HTR-8/SVneo (cell line): ENCODE measurements around the gene B3GNT7.
"Not testable (repeated sequence)": the region's sequence is repeated elsewhere in the genome, so short reads cannot be mapped to it uniquely, and the experiment has no call there.

Source experiments
- DNase-seq: peaks from one replicate; pipeline ENCODE4 v3.0.0; 2011; ENCODE audit warnings: low spot score, mixed read lengths; ENCODE audit not compliant: insufficient read length
- FAIRE-seq: peaks from 2 replicates; lab custom pipeline; 2011; peaks lifted over from hg19 to GRCh38; lab: Jason Lieb, UNC

Gene B3GNT7

GRCh38 chr2:231395188-231396057, at the start of gene B3GNT7:
B3GNT7 (plus strand) TSS chr2:231395710; CDS start chr2:231395804, 94 bp downstream.
- FAIRE-seq (no peak), DNase-seq (no peak)

GRCh38 chr2:231347081-231347480, 48.4 kb upstream of the B3GNT7 start:
- FAIRE-seq (no peak), DNase-seq (no peak)

GRCh38 chr2:231347638-231348037, 47.9 kb upstream of the B3GNT7 start:
- FAIRE-seq: no peak
- DNase-seq: no peak

GRCh38 chr2:231348173-231348572, 47.3 kb upstream of the B3GNT7 start:
- DNase-seq: no peak
- FAIRE-seq: no peak

GRCh38 chr2:231348704-231349373, 46.7 kb upstream of the B3GNT7 start:
- FAIRE-seq: peak; percentile 16

GRCh38 chr2:231349374-231349735, 46.2 kb upstream of the B3GNT7 start:
- FAIRE-seq: not testable (repeated sequence)

More at GRCh38 chr2:231348704-231349373, 46.7 kb upstream of the B3GNT7 start:
- no peak for DNase-seq

DNA sequence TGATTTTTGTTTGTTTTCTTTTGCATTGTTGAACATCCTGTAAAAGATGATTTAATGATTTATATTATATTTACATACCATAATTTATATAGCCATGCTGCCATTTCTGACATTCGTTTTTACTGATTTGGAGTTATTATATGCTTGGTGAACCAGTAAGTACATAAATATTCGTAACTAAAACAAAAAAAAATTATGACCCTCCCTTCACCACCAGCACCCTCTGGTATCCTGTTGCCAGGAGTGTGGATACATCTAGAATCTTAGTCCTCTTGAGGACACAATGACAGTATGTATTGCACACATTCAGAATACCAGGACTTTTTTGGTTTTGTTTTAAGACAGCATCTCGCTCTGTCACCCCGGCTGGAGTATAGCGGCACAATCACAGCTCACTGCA, 43.9 kb upstream of the B3GNT7 start:
- DNase-seq: no peak
- FAIRE-seq: no peak

More at GRCh38 chr2:231349374-231349735, 46.2 kb upstream of the B3GNT7 start:
- not testable (repeated sequence) for DNase-seq

- no peak for DNase-seq
- FAIRE-seq: no peak
These were observed 42.0 kb upstream of the B3GNT7 start for GRCh38 chr2:231353469-231353868.

GRCh38 chr2:231355508-231356465, 39.7 kb upstream of the B3GNT7 start:
- FAIRE-seq (no peak), DNase-seq (no peak)

GRCh38 chr2:231356466-231356844, 39.1 kb upstream of the B3GNT7 start:
- DNase-seq: no peak
- no peak for FAIRE-seq

- FAIRE-seq (no peak), DNase-seq (no peak)
These were observed 38.5 kb upstream of the B3GNT7 start for GRCh38 chr2:231357048-231357447.

DNA sequence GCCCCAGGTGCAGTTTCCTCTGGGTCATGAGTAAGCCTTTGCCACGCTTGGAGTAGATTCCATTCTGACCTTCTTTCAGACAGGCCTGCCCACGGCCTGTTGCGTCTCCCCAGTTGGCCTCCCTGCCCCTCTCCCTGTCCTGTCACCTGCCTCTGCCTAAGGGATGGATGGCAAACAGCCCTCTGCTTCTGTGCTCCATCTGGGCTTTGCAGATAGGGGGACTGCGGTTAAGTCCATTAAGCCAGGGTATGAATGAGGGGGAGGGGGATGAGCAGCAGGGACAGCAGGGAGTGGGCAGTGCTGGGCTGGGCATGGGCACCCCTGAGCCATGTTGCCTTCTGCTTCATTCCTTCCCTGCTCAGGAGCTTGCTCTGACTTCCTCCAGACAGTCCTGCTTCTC, 37.6 kb upstream of the B3GNT7 start:
- DNase-seq (no peak), FAIRE-seq (no peak)

- no peak for FAIRE-seq
- DNase-seq: no peak
These were observed 36.1 kb upstream of the B3GNT7 start for GRCh38 chr2:231359441-231359840.

DNA sequence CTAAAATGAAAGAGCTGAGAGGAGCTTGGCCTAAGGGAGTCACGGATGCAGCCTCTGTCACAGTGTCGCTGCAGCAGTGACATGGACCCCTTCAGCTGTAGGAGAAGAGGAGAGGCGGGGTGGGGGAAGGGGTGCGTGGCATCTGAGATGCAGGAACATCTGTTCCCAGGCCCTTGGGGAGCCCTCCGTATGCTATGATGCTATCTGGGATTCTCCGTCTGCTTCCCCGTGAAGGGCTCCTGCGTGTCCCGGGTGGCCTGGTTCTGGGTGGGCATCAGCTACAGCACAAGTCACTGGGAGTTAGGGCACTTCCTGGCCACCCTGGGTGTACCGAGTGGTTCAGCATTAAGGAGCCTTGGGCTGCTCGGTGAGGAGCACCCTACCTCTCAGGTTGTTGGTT, 35.6 kb upstream of the B3GNT7 start:
- FAIRE-seq (no peak), DNase-seq (no peak)

DNA sequence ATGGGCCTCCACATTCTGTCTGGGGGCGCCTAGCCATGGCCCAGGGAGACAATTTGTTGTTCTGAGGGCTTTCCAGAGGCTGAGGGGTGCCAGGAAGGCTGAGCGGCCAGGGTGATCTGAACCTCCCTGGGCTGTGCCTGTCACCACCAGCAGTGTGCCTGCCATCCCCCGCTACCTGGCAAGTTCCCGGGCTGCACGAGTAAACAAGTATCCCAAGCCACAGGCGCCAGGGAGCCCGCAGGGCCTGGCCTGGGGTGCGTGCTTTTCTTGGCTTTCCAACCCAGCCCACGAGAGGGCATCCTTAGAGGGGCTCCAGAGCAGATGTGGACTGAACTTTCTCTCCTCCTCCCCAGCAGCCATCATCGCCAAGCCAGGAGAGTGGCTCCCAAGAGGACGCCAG, 35.1 kb upstream of the B3GNT7 start:
- no peak for DNase-seq

DNA sequence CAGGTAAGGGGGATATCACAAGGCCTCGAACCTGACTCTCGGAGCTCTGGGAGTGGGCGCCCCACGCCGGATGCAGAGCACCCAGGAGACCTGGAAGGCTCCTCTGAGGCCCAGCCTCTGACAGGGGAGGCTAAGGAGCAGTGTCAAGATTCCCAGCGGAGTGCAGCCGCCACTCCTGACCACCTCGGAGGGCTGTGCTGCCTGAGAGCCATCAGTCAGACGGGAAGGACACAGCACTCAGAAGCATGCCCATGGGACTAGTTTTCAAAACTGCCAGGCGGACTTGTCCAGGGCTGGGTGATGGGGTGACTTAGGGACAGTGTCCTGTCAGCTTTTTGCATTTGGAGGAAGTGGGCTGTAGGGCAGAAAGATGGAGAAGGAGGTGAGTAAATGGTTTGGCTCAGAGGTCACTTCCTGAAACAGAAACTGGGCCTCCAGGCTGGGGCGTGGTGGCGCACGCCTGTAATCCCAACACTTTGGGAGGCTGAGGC, 34.6 kb upstream of the B3GNT7 start:
- no peak for FAIRE-seq
- DNase-seq: no peak

More for the DNA sequence above, 35.1 kb upstream of the B3GNT7 start:
- FAIRE-seq: no peak

- DNase-seq (no peak), FAIRE-seq (no peak)
These were observed 33.6 kb upstream of the B3GNT7 start for GRCh38 chr2:231361701-231362554.

- FAIRE-seq (no peak), DNase-seq (no peak)
These were observed 32.8 kb upstream of the B3GNT7 start for GRCh38 chr2:231362555-231363184.

DNA sequence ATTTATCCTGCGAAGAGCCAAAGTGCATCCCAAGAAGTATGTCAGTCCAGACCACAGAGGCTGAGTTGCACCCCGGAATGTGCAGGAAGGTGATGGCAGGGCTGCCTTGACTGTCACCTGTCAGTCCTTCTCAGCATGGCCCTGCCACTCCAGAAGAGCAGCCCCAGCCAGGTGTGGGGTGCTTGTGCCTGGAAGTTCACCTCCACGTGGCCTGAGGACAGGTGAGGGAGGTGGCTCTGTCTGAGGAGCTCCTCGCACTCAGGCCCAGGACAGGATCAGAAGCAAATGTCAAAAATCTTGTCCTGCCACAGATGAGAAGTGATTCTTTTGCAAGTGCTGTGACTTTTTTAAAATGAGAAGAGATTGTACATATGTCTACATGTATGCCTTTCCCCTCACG, 31.4 kb upstream of the B3GNT7 start:
- FAIRE-seq (no peak), DNase-seq (no peak)
